Osteoblast (primary cell): ENCODE data around the gene LYST. TPM values are rescaled to one million over a fixed set of nuclear protein-coding genes. Genes with fewer than 3 reads are reported as not detected.
"Not testable (repeated sequence)": the region's sequence is repeated elsewhere in the genome, so short reads cannot be mapped to it uniquely, and the experiment has no call there.

ENCODE experiments used
- DNase-seq: peaks from one replicate; pipeline ENCODE4 v3.0.0; 2011; ENCODE audit warnings: low spot score, mixed read lengths; ENCODE audit not compliant: insufficient read length; ENCODE audit errors: missing footprints
- H2AFZ ChIP-seq: 2 replicates; pipeline ENCODE4 v1.6.0; 2011; ENCODE audit warnings: mild to moderate bottlenecking, low read length
- H3K27ac ChIP-seq: 2 replicates; pipeline ENCODE4 v1.5.1; 2011; ENCODE audit warnings: mild to moderate bottlenecking, low read depth, low read length, moderate library complexity
- H3K27me3 ChIP-seq: 2 replicates; pipeline ENCODE4 v1.6.0; 2012; ENCODE audit warnings: mild to moderate bottlenecking, control low read depth, inconsistent platforms, low read length, moderate library complexity; ENCODE audit not compliant: insufficient read depth
- H3K36me3 ChIP-seq: 2 replicates; pipeline ENCODE4 v1.5.1; 2011; ENCODE audit warnings: mild to moderate bottlenecking, low read length, control low read depth, moderate library complexity; ENCODE audit not compliant: insufficient read depth
- H3K4me1 ChIP-seq: 2 replicates; pipeline ENCODE4 v1.5.1; 2011; ENCODE audit warnings: mild to moderate bottlenecking, low read length, control low read depth, moderate library complexity; ENCODE audit not compliant: insufficient read depth
- H3K4me2 ChIP-seq: 2 replicates; pipeline ENCODE4 v1.6.0; 2011; ENCODE audit warnings: mild to moderate bottlenecking, low read length; ENCODE audit not compliant: insufficient read depth
- H3K4me3 ChIP-seq: fragments of 200-600 bp; sonication (generic); 3 replicates; pipeline ENCODE4 v1.5.1; 2012; ENCODE audit warnings: mild to moderate bottlenecking, low read length, inconsistent platforms; ENCODE audit not compliant: insufficient read depth
- H3K79me2 ChIP-seq: 2 replicates; pipeline ENCODE4 v1.6.0; 2012; ENCODE audit warnings: mild to moderate bottlenecking, low read length, control low read depth, inconsistent platforms; ENCODE audit not compliant: insufficient read depth
- H3K9me3 ChIP-seq: 2 replicates; pipeline ENCODE4 v1.5.1; 2011; ENCODE audit warnings: low read depth, low read length, control low read depth
- H4K20me1 ChIP-seq: 2 replicates; pipeline ENCODE4 v1.6.0; 2012; ENCODE audit warnings: mild to moderate bottlenecking, low read length, control low read depth; ENCODE audit not compliant: insufficient read depth
- CTCF ChIP-seq: IDR thresholded peaks from 2 replicates; pipeline ENCODE4 v1.5.1; 2011; ENCODE audit warnings: mild to moderate bottlenecking, low read depth, low read length, moderate library complexity; ENCODE audit errors: extremely low read depth
- total RNA-seq: library from RNA; depleted of rRNA; stranded (reverse); fragments of >200 nt; gene quantifications from 2 replicates; pipeline ENCODE4 v1.2.3, GENCODE V29; 2012

The LYST gene
- total RNA-seq, 1 donor = 63.0 TPM

GRCh38 chr1:235757587-235758096 is 109.1 kb downstream of the LYST start:
- Histone ChIP-seq H3K36me3 (peaks cover 14% of the 10 kb centered on the region), H2AFZ (no peak overlapping the region), H3K27ac (no peak overlapping the region), H3K9me3 (no peaks in the 10 kb centered on the region), H3K4me2 (no peak overlapping the region), H3K4me1 (no peaks in the 10 kb centered on the region), H3K27me3 (no peaks in the 10 kb centered on the region), H3K4me3 (no peak overlapping the region), H3K79me2 (no peaks in the 10 kb centered on the region), H4K20me1 (no peaks in the 10 kb centered on the region)
- no peak for DNase-seq
- no peak for TF ChIP-seq CTCF

- not testable (repeated sequence) for H3K9me3 ChIP-seq, H4K20me1 ChIP-seq, H3K4me3 ChIP-seq, H2AFZ ChIP-seq, H3K27me3 ChIP-seq, DNase-seq, H3K4me1 ChIP-seq, H3K27ac ChIP-seq, H3K4me2 ChIP-seq, H3K79me2 ChIP-seq
- peaks cover 16% of the 10 kb centered on the region for H3K36me3 ChIP-seq
Measured at GRCh38 chr1:235754186-235754585, 112.5 kb downstream of the LYST start.

DNA sequence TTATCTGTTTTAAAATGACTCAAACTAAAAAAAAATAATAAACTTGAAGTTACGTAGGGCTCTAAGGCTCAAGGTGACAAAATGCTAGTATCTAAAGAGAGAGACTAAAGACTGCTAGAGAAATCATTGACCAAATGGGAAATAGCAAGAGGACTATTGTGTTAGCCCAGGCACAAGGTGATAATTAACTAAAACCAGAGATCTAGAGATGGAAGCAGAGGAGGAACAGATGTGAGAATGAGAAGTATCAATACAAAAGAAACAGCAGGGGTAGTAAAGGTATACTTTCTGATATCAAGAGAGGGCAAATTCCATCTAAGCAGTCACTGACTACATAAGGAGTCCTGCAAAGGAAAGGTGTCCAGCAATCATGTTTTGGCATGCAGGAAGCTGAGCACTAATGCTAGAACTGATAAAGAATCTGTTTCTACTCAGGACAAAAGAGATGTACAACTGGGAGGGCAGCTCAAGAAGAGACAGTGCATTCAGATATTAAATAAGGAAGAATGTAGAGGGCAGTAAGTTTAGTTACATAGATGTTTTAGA is 116.9 kb downstream of the LYST start:
- H3K27ac ChIP-seq = no peak overlapping the region
- no peaks in the 10 kb centered on the region for H3K79me2 ChIP-seq
- no peak overlapping the region for H2AFZ ChIP-seq
- H3K4me3 ChIP-seq = no peak overlapping the region
- H3K4me2 ChIP-seq = no peak overlapping the region
- no peaks in the 10 kb centered on the region for H4K20me1 ChIP-seq
- peaks cover 6% of the 10 kb centered on the region for H3K36me3 ChIP-seq
- no peaks in the 10 kb centered on the region for H3K9me3 ChIP-seq
- H3K4me1 ChIP-seq = peaks cover 13% of the 10 kb centered on the region
- TF ChIP-seq CTCF = no peak
- no peak for DNase-seq
- H3K27me3 ChIP-seq = no peaks in the 10 kb centered on the region

- no peak overlapping the region for H2AFZ ChIP-seq
- peaks cover 6% of the 10 kb centered on the region for H3K36me3 ChIP-seq
- H3K9me3 ChIP-seq = no peaks in the 10 kb centered on the region
- TF ChIP-seq CTCF = no peak
- no peak overlapping the region for H3K4me3 ChIP-seq
- H3K4me1 ChIP-seq = peaks cover 13% of the 10 kb centered on the region
- no peak overlapping the region for H3K27ac ChIP-seq
- no peaks in the 10 kb centered on the region for H3K27me3 ChIP-seq
- H3K79me2 ChIP-seq = no peaks in the 10 kb centered on the region
- H3K4me2 ChIP-seq = no peak overlapping the region
- DNase-seq = no peak
- no peaks in the 10 kb centered on the region for H4K20me1 ChIP-seq
Measured at GRCh38 chr1:235748747-235749146, 118.0 kb downstream of the LYST start.
